HepG2 (cell line): ENCODE results near the gene PARP15. TPM values are rescaled to one million over a fixed set of nuclear protein-coding genes. Genes with fewer than 3 reads are reported as not detected.

Source experiments
- AGO2 ChIP-seq: fragments of 200-400 bp; formaldehyde crosslinking; optimal IDR thresholded peaks from 2 replicates; pipeline ENCODE3; 2017; ENCODE audit warnings: mild to moderate bottlenecking, low read depth, low read length, moderate library complexity
- BRCA1 ChIP-seq: sonication (generic); formaldehyde crosslinking; IDR thresholded peaks from 2 replicates; pipeline ENCODE4 v1.4.0; 2020; ENCODE audit warnings: missing genetic modification reagents
- CREM ChIP-seq, 2 experiments: sonication (generic) in 1 of 2; formaldehyde crosslinking in 1 of 2; IDR thresholded peaks; 2 replicates each; pipeline versions ENCODE4 v1.4.0 to v1.6.1; 2016 to 2020; ENCODE audit warnings: antibody characterized with exemption in 1 of 2, mild to moderate bottlenecking in 1 of 2, missing genetic modification reagents in 1 of 2
- DZIP1 ChIP-seq: sonication (generic); formaldehyde crosslinking; IDR thresholded peaks from 2 replicates; pipeline ENCODE4 v1.5.0; 2020; ENCODE audit warnings: mild to moderate bottlenecking, missing genetic modification reagents
- FOXM1 ChIP-seq: sonication (generic); formaldehyde crosslinking; IDR thresholded peaks from 2 replicates; pipeline ENCODE4 v1.5.0; 2020; ENCODE audit warnings: missing genetic modification reagents
- MED8 ChIP-seq: sonication (generic); formaldehyde crosslinking; IDR thresholded peaks from 2 replicates; pipeline ENCODE4 v1.8.1; 2023; ENCODE audit warnings: mild to moderate bottlenecking, missing genetic modification reagents; ENCODE audit not compliant: insufficient replicate concordance
- MIER3 ChIP-seq: IDR thresholded peaks from 2 replicates; pipeline ENCODE4 v1.6.1; 2016; ENCODE audit warnings: missing compliant biosample characterization, borderline replicate concordance
- MTA1 ChIP-seq: sonication (generic); formaldehyde crosslinking; IDR thresholded peaks from 2 replicates; pipeline ENCODE4 v1.4.0; 2020; ENCODE audit warnings: missing genetic modification reagents, mild to moderate bottlenecking, borderline replicate concordance
- NR3C1 ChIP-seq: sonication (generic); formaldehyde crosslinking; IDR thresholded peaks from 2 replicates; pipeline ENCODE4 v1.4.0; 2020; ENCODE audit warnings: missing genetic modification reagents
- POLR2AphosphoS2 ChIP-seq: IDR thresholded peaks from 2 replicates; pipeline ENCODE4 v1.6.1; 2011; ENCODE audit warnings: low read depth, low read length, improper control_type of control experiment
- PPARG ChIP-seq: conservative IDR thresholded peaks from 2 replicates; pipeline ENCODE4 v1.6.1; 2016; ENCODE audit warnings: missing biosample characterization, missing genetic modification reagents
- REL ChIP-seq: sonication (generic); formaldehyde crosslinking; conservative IDR thresholded peaks from 2 replicates; pipeline ENCODE4 v1.8.0; 2022; ENCODE audit warnings: mild to moderate bottlenecking, missing genetic modification reagents, moderate library complexity
- RORA ChIP-seq: sonication (generic); formaldehyde crosslinking; IDR thresholded peaks from 2 replicates; pipeline ENCODE4 v1.5.0; 2020; ENCODE audit warnings: mild to moderate bottlenecking, missing genetic modification reagents, moderate library complexity
- SMAD1 ChIP-seq: sonication (generic); formaldehyde crosslinking; IDR thresholded peaks from 2 replicates; pipeline ENCODE4 v1.4.0; 2020; ENCODE audit warnings: missing genetic modification reagents, low read depth, mild to moderate bottlenecking, borderline replicate concordance
- SRSF1 ChIP-seq: fragments of 200-400 bp; formaldehyde crosslinking; optimal IDR thresholded peaks from 2 replicates; pipeline ENCODE3; 2017; ENCODE audit warnings: mild to moderate bottlenecking, low read depth, low read length, moderate library complexity
- SRSF4 ChIP-seq: fragments of 200-400 bp; formaldehyde crosslinking; IDR thresholded peaks from one replicate; pipeline ENCODE4 v1.6.1; 2018; ENCODE audit warnings: mild to moderate bottlenecking, low read depth, low read length, moderate library complexity; ENCODE audit not compliant: poor library complexity, severe bottlenecking
- SUZ12 ChIP-seq: fragments of 150-350 bp; IDR thresholded peaks from 2 replicates; pipeline ENCODE4 v1.6.1; 2014; ENCODE audit warnings: low read depth, low read length
- TBP ChIP-seq: sonication (generic); formaldehyde crosslinking; IDR thresholded peaks from 2 replicates; pipeline ENCODE4 v1.5.0; 2020; ENCODE audit warnings: missing genetic modification reagents
- TEAD3 ChIP-seq: optimal IDR thresholded peaks from 2 replicates; pipeline ENCODE3; 2016; ENCODE audit warnings: borderline replicate concordance
- THRA ChIP-seq: sonication (generic); formaldehyde crosslinking; IDR thresholded peaks from 2 replicates; pipeline ENCODE4 v1.4.0; 2020; ENCODE audit warnings: missing genetic modification reagents, borderline replicate concordance
- TRIM22 ChIP-seq: fragments of 450-650 bp; IDR thresholded peaks from 2 replicates; pipeline ENCODE4 v1.6.1; 2017
- ZNF33A ChIP-seq: sonication (generic); formaldehyde crosslinking; IDR thresholded peaks from 2 replicates; pipeline ENCODE4 v1.5.1; 2020; ENCODE audit warnings: missing genetic modification reagents, mild to moderate bottlenecking, moderate library complexity, borderline replicate concordance
- ZNF496 ChIP-seq: sonication (generic); formaldehyde crosslinking; IDR thresholded peaks from 2 replicates; pipeline ENCODE4 v1.8.1; 2023; ENCODE audit warnings: mild to moderate bottlenecking, moderate library complexity, missing genetic modification reagents; ENCODE audit not compliant: insufficient replicate concordance
- ZNF563 ChIP-seq: sonication (generic); formaldehyde crosslinking; IDR thresholded peaks from 2 replicates; pipeline ENCODE4 v1.8.0; 2022; ENCODE audit warnings: mild to moderate bottlenecking, moderate library complexity, missing genetic modification reagents
- ZNF780A ChIP-seq: sonication (generic); formaldehyde crosslinking; IDR thresholded peaks from 2 replicates; pipeline ENCODE4 v1.8.0; 2022; ENCODE audit warnings: mild to moderate bottlenecking, missing genetic modification reagents, moderate library complexity
- ZSCAN22 ChIP-seq: sonication (generic); formaldehyde crosslinking; IDR thresholded peaks from 2 replicates; pipeline ENCODE4 v1.4.0; 2020; ENCODE audit warnings: mild to moderate bottlenecking, missing genetic modification reagents
- polyA plus RNA-seq, 8 experiments: library from polyadenylated mRNA; depleted of rRNA in 3 of 8; stranded (reverse) in 7 of 8; unstranded in 1 of 8; fragments of >200 nt; fragmentation: Illumina TruSeq in 4 of 8; extraction: Trizol in 4 of 8; gene quantifications; 2 replicates each; pipeline versions ENCODE4 v1.2.1 to v1.2.3, GENCODE V29; 2011 to 2016; ENCODE audit warnings: low read depth in 4 of 8, missing spikeins in 1 of 8, mixed read lengths in 1 of 8; ENCODE audit not compliant: insufficient read depth in 1 of 8
- total RNA-seq, 5 experiments: library from RNA; depleted of rRNA; stranded (reverse); fragments of >200 nt; fragmentation: Illumina TruSeq; extraction: Trizol; gene quantifications; 2 replicates each; pipeline ENCODE4 v1.2.3, GENCODE V29; 2016; ENCODE audit warnings: low read depth in 1 of 5

The PARP15 gene
- total and polyA plus RNA-seq, 2 of the 13 experiments (the other 11 are each of a cell fraction or from before 2014, with no cell fraction given): 0.02 TPM; not detected in 1

GRCh38 chr3:122564155-122564912 is 13.1 kb upstream of the PARP15 start, which contains the start of the genes DTX3L and PARP9 (continued):
- no peak for TF ChIP-seq TEAD3 (CRISPR knock-in tag)
- peak; percentile 63; the same call in 1 of the 2 replicates for TF ChIP-seq MIER3
- no peak for TF ChIP-seq FOXM1
- TF ChIP-seq ZNF780A: no peak
- no peak for TF ChIP-seq NR3C1 (CRISPR knock-in tag)
- TF ChIP-seq ZNF563 (CRISPR knock-in tag): peak; percentile 81
- TF ChIP-seq AGO2: peak; percentile 38
- TF ChIP-seq RORA: no peak
- TF ChIP-seq REL: no peak
- no peak for TF ChIP-seq POLR2AphosphoS2
- TF ChIP-seq MTA1: peak; percentile 82; the same call in 1 of the 2 replicates
- TF ChIP-seq PPARG: no peak
- TF ChIP-seq SRSF1: peak; percentile 37
- TF ChIP-seq TBP: no peak
- no peak for TF ChIP-seq CREM (IDR thresholded peaks at IDR 0.05)
- no peak for TF ChIP-seq CREM (CRISPR knock-in tag; IDR thresholded peaks at IDR 0.05)
- peak; percentile 74 for TF ChIP-seq MED8 (CRISPR knock-in tag)
- no peak for TF ChIP-seq ZSCAN22
- TF ChIP-seq THRA (CRISPR knock-in tag): peak; percentile 32; the same call in 1 of the 2 replicates
- no peak for TF ChIP-seq BRCA1 (CRISPR knock-in tag)
- TF ChIP-seq SMAD1 (CRISPR knock-in tag): peak; percentile 71
- TF ChIP-seq ZNF496 (CRISPR knock-in tag): no peak
- TF ChIP-seq ZNF33A (CRISPR knock-in tag): no peak
- no peak for TF ChIP-seq SRSF4
- TF ChIP-seq TRIM22: no peak
- peak; percentile 57; the same call in 1 of the 2 replicates for TF ChIP-seq DZIP1 (CRISPR knock-in tag)
- no peak for TF ChIP-seq SUZ12
